SK-N-SH (cell line): ENCODE results near the gene CHAT. TPM values are rescaled to one million over a fixed set of nuclear protein-coding genes. Genes with fewer than 3 reads are reported as not detected.

Experiments used
- CTCF ChIA-PET: fragments of 300-600, 350-600 bp; formaldehyde crosslinking; extraction: SDS; loops from one replicate; lab custom pipeline; 2021; lab: Yijun Ruan, JAX
- POLR2A ChIA-PET: fragments of 350-600 bp; sonication (Branson Sonifier 250); formaldehyde crosslinking; extraction: SDS; loops from one replicate; lab custom pipeline; 2020; ENCODE audit warnings: antibody characterized with exemption, inconsistent platforms; lab: Yijun Ruan, JAX
- DNase-seq: peaks from one replicate; pipeline ENCODE4 v3.0.0; 2012
- H2AFZ ChIP-seq: fragments of 200-600 bp; sonication (generic); 2 replicates; pipeline ENCODE4 v1.8.1; 2016; ENCODE audit warnings: antibody characterized with exemption, mild to moderate bottlenecking, low read depth
- H3F3A ChIP-seq: fragments of 200-600 bp; sonication (generic); replicated peaks from 2 replicates; pipeline ENCODE3; 2016; ENCODE audit warnings: antibody characterized with exemption, mild to moderate bottlenecking; ENCODE audit not compliant: insufficient read depth
- H3K27ac ChIP-seq, 2 experiments: fragments of 200-500 bp in 1 of 2; fragments of 200-600 bp in 1 of 2; sonication (Bioruptor generic) in 1 of 2; sonication (generic), shearing (Covaris generic) in 1 of 2; 2 replicates each; pipeline versions ENCODE4 v1.5.1 to v1.6.1; 2014 to 2016; ENCODE audit warnings: low read depth in 2 of 2, inconsistent platforms in 1 of 2, low read length in 1 of 2, mild to moderate bottlenecking in 1 of 2, mixed read lengths in 1 of 2
- H3K27me3 ChIP-seq: fragments of 200-600 bp; sonication (generic), shearing (Covaris generic); 2 replicates; pipeline ENCODE4 v1.6.1; 2016; ENCODE audit warnings: mixed run types; ENCODE audit not compliant: insufficient read depth
- H3K36me3 ChIP-seq, 2 experiments: fragments of 200-500 bp in 1 of 2; fragments of 200-600 bp in 1 of 2; sonication (Bioruptor generic) in 1 of 2; sonication (generic) in 1 of 2; replicated peaks in 1 of 2; 2 replicates each; pipeline versions ENCODE3 to v1.5.1; 2014 to 2016; ENCODE audit warnings: low read length in 1 of 2, mild to moderate bottlenecking in 1 of 2; ENCODE audit not compliant: insufficient read depth in 2 of 2, control insufficient read depth in 1 of 2
- H3K4me1 ChIP-seq, 2 experiments: fragments of 200-500 bp in 1 of 2; fragments of 200-600 bp in 1 of 2; sonication (Bioruptor generic) in 1 of 2; sonication (generic), shearing (Covaris generic) in 1 of 2; 2 replicates each; pipeline versions ENCODE4 v1.5.1 to v1.6.1; 2014 to 2016; ENCODE audit warnings: low read depth in 1 of 2, low read length in 1 of 2, mixed run types in 1 of 2; ENCODE audit not compliant: insufficient read depth in 2 of 2, control insufficient read depth in 1 of 2
- H3K4me2 ChIP-seq: fragments of 200-600 bp; sonication (generic), shearing (Covaris generic); 2 replicates; pipeline ENCODE4 v1.6.1; 2017; ENCODE audit warnings: mixed run types
- H3K4me3 ChIP-seq, 2 experiments: fragments of 200-500 bp in 1 of 2; fragments of 200-600 bp in 1 of 2; sonication (Bioruptor generic) in 1 of 2; sonication (generic), shearing (Covaris generic) in 1 of 2; 2 replicates each; pipeline versions ENCODE4 v1.5.1 to v1.8.1; 2014 to 2016; ENCODE audit warnings: low read depth in 2 of 2, inconsistent platforms in 1 of 2, low read length in 1 of 2, mild to moderate bottlenecking in 1 of 2, mixed read lengths in 1 of 2, moderate library complexity in 1 of 2
- H3K79me2 ChIP-seq: fragments of 200-600 bp; sonication (generic); 2 replicates; pipeline ENCODE4 v1.8.1; 2017; ENCODE audit warnings: mild to moderate bottlenecking; ENCODE audit not compliant: insufficient read depth
- H3K9ac ChIP-seq: fragments of 200-600 bp; sonication (generic); 2 replicates; pipeline ENCODE4 v1.6.1; 2017; ENCODE audit warnings: mixed run types
- H3K9me2 ChIP-seq: fragments of 200-600 bp; sonication (generic); 2 replicates; pipeline ENCODE4 v1.6.1; 2017; ENCODE audit warnings: mixed run types
- H3K9me3 ChIP-seq: fragments of 200-600 bp; sonication (generic); 2 replicates; pipeline ENCODE4 v1.6.1; 2017; ENCODE audit warnings: mixed run types, mild to moderate bottlenecking, moderate library complexity
- H4K20me1 ChIP-seq: fragments of 200-600 bp; sonication (generic); 2 replicates; pipeline ENCODE4 v1.6.1; 2017; ENCODE audit warnings: mild to moderate bottlenecking, mixed run types; ENCODE audit not compliant: insufficient read depth
- CHD2 ChIP-seq: fragments of 150-350 bp; IDR thresholded peaks from 2 replicates; pipeline ENCODE4 v1.6.1; 2018; ENCODE audit warnings: low read length; ENCODE audit not compliant: partially characterized antibody
- EP300 ChIP-seq, 2 experiments: IDR thresholded peaks; 2 replicates each; pipeline versions ENCODE4 v1.4.0 to v1.6.1; 2012; ENCODE audit warnings: borderline replicate concordance in 1 of 2, low read depth in 1 of 2, low read length in 1 of 2
- FOSL2 ChIP-seq: IDR thresholded peaks from 2 replicates; pipeline ENCODE4 v1.4.0; 2012; ENCODE audit warnings: low read depth, mild to moderate bottlenecking, moderate library complexity, borderline replicate concordance
- FOXJ3 ChIP-seq: sonication (generic); formaldehyde crosslinking; IDR thresholded peaks from 2 replicates; pipeline ENCODE4 v1.5.1; 2020; ENCODE audit warnings: mild to moderate bottlenecking, missing genetic modification reagents
- FOXM1 ChIP-seq: IDR thresholded peaks from 2 replicates; pipeline ENCODE4 v1.4.0; 2012; ENCODE audit warnings: low read depth, mild to moderate bottlenecking
- NRF1 ChIP-seq: IDR thresholded peaks from 2 replicates; pipeline ENCODE4 v1.6.1; 2012; ENCODE audit warnings: low read depth, mild to moderate bottlenecking, low read length
- WGBS: methylation state at CpG from one replicate; pipeline ENCODE4 v1.1.6; 2017; ENCODE audit warnings: low lambda C conversion rate; 5-methylcytosine and 5-hydroxymethylcytosine counted together
- polyA plus RNA-seq, 3 experiments: library from polyadenylated mRNA; depleted of rRNA; stranded (reverse); fragments of >200 nt; gene quantifications; 2 replicates each; pipeline ENCODE4 v1.2.3, GENCODE V29; 2012
- TF ChIP-seq, protein P1 (sequence below): fragments of 200-600 bp; sonication (generic); IDR thresholded peaks from 2 replicates; pipeline ENCODE4 v1.6.1; 2017; ENCODE audit warnings: antibody characterized with exemption, mild to moderate bottlenecking, moderate library complexity
- TF ChIP-seq, protein P2 (sequence below): IDR thresholded peaks from 2 replicates; pipeline ENCODE4 v1.6.1; 2012; ENCODE audit warnings: mild to moderate bottlenecking, low read depth, low read length, moderate library complexity
- TF ChIP-seq, protein P3 (sequence below): IDR thresholded peaks from 2 replicates; pipeline ENCODE4 v1.4.0; 2012; ENCODE audit warnings: low read depth, borderline replicate concordance

The CHAT gene
- polyA plus RNA-seq, 1 of the 3 experiments (the other 2 are of a cell fraction), result not detected

DNA sequence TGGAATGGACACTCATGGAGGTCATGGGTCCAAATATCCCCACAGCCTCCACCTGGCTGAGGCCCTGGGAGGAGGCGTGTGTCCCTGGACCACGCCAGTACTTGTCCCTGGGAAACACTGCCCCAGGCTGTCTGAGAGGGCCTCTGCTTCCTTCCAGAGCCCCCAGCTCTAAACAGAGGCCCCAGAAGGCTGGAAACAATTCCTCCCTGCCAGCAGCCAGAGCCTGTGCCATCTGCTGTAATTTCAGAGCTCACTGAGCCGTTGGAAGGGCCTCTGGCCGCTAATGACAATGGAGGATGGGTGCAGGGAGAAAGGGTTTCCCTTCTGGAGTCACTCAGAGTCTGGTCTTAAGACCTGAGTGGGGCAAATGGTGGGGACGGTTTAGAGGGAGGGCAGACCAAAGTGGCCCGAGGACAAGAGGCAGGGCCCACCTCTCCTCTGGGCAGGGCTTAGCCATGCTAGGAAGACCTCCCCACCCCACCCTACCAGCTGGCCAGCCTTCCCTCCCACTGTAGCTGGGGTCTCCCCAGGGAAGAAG is 7.1 kb downstream of the CHAT start:
- CTCF ChIA-PET, result interaction anchor here (0.6 kb wide), 1 partner anchor 25 kb away, joined by 3 read pairs; no protein-coding TSS in a partner anchor
- Histone ChIP-seq H3K4me2 (no peak overlapping the region), H3K4me1 (peaks cover 0 to 43% of the 10 kb centered on the region in 2 experiments; a peak in 1 of 4 replicates), H3K9me2 (no peaks in the 10 kb centered on the region), H2AFZ (no peak overlapping the region), H3K36me3 (no peaks in the 10 kb centered on the region), H3K9ac (no peak overlapping the region), H3K27ac (no peak overlapping the region; a peak in 1 of 4 replicates), H3K79me2 (no peaks in the 10 kb centered on the region), H3F3A (no peaks in the 10 kb centered on the region), H3K9me3 (no peaks in the 10 kb centered on the region), H3K4me3 (no peak overlapping the region), H3K27me3 (no peaks in the 10 kb centered on the region), H4K20me1 (no peaks in the 10 kb centered on the region)
- 37% methylated on average over 6 of the region's 6 CpGs for WGBS
- DNase-seq, result no peak
- POLR2A ChIA-PET, result no interaction called here
- TF ChIP-seq FOXJ3 (no peak), EP300 (IDR thresholded peaks at IDR 0.05; ENCODE audit: borderline replicate concordance in 1 of 2, low read depth in 1 of 2, low read length in 1 of 2) (peak in 1 of 2 experiments; percentile 35; a peak in 1 of 4 replicates), CHD2 (no peak)
- TF ChIP-seq, protein P1, sequence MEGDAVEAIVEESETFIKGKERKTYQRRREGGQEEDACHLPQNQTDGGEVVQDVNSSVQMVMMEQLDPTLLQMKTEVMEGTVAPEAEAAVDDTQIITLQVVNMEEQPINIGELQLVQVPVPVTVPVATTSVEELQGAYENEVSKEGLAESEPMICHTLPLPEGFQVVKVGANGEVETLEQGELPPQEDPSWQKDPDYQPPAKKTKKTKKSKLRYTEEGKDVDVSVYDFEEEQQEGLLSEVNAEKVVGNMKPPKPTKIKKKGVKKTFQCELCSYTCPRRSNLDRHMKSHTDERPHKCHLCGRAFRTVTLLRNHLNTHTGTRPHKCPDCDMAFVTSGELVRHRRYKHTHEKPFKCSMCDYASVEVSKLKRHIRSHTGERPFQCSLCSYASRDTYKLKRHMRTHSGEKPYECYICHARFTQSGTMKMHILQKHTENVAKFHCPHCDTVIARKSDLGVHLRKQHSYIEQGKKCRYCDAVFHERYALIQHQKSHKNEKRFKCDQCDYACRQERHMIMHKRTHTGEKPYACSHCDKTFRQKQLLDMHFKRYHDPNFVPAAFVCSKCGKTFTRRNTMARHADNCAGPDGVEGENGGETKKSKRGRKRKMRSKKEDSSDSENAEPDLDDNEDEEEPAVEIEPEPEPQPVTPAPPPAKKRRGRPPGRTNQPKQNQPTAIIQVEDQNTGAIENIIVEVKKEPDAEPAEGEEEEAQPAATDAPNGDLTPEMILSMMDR, result no peak
- TF ChIP-seq, protein P2, sequence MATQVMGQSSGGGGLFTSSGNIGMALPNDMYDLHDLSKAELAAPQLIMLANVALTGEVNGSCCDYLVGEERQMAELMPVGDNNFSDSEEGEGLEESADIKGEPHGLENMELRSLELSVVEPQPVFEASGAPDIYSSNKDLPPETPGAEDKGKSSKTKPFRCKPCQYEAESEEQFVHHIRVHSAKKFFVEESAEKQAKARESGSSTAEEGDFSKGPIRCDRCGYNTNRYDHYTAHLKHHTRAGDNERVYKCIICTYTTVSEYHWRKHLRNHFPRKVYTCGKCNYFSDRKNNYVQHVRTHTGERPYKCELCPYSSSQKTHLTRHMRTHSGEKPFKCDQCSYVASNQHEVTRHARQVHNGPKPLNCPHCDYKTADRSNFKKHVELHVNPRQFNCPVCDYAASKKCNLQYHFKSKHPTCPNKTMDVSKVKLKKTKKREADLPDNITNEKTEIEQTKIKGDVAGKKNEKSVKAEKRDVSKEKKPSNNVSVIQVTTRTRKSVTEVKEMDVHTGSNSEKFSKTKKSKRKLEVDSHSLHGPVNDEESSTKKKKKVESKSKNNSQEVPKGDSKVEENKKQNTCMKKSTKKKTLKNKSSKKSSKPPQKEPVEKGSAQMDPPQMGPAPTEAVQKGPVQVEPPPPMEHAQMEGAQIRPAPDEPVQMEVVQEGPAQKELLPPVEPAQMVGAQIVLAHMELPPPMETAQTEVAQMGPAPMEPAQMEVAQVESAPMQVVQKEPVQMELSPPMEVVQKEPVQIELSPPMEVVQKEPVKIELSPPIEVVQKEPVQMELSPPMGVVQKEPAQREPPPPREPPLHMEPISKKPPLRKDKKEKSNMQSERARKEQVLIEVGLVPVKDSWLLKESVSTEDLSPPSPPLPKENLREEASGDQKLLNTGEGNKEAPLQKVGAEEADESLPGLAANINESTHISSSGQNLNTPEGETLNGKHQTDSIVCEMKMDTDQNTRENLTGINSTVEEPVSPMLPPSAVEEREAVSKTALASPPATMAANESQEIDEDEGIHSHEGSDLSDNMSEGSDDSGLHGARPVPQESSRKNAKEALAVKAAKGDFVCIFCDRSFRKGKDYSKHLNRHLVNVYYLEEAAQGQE, result no peak

DNA sequence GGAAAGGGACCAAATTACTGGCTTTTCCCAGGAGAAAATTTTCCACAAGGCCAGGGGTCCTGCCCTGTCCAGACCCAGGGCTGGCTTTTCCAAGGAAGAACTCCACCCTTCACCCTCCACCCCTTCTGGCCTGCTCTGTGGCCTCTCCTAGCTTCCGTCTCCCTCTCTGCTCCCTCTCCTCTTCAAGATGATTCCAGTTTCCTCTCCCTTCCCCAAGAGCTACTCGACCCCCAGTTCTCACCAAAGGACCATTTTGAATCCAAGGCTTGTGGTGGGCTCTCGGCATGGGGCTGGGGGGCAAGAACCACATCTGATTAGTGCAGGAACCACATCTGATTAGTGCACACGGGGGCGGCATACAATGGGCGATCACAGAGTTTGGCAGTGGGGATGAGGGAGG is 7.7 kb downstream of the CHAT start:
- DNase-seq, result no peak
- Histone ChIP-seq H3K4me1 (peaks cover 0 to 37% of the 10 kb centered on the region in 2 experiments; a peak in 1 of 4 replicates), H3K4me2 (no peak overlapping the region), H3K9ac (no peak overlapping the region), H3K36me3 (no peaks in the 10 kb centered on the region), H3K27ac (no peak overlapping the region), H3K79me2 (no peaks in the 10 kb centered on the region), H2AFZ (no peak overlapping the region), H4K20me1 (no peaks in the 10 kb centered on the region), H3K4me3 (no peak overlapping the region), H3K9me2 (no peaks in the 10 kb centered on the region), H3K9me3 (no peaks in the 10 kb centered on the region), H3K27me3 (no peaks in the 10 kb centered on the region), H3F3A (no peaks in the 10 kb centered on the region)
- 61% methylated on average over 6 of the region's 6 CpGs for WGBS
- ChIA-PET POLR2A (no interaction called here), CTCF (interaction anchor here (1.4 kb wide), 1 partner anchor 10 kb away, joined by 3 read pairs; no protein-coding TSS in a partner anchor)
- TF ChIP-seq NRF1 (no peak), FOSL2 (no peak), FOXM1 (no peak)
- TF ChIP-seq, protein P2, result no peak
- TF ChIP-seq, protein P1, result no peak
- TF ChIP-seq, protein P3, sequence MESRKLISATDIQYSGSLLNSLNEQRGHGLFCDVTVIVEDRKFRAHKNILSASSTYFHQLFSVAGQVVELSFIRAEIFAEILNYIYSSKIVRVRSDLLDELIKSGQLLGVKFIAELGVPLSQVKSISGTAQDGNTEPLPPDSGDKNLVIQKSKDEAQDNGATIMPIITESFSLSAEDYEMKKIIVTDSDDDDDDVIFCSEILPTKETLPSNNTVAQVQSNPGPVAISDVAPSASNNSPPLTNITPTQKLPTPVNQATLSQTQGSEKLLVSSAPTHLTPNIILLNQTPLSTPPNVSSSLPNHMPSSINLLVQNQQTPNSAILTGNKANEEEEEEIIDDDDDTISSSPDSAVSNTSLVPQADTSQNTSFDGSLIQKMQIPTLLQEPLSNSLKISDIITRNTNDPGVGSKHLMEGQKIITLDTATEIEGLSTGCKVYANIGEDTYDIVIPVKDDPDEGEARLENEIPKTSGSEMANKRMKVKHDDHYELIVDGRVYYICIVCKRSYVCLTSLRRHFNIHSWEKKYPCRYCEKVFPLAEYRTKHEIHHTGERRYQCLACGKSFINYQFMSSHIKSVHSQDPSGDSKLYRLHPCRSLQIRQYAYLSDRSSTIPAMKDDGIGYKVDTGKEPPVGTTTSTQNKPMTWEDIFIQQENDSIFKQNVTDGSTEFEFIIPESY, result no peak
